Naive thymus-derived CD4-positive, alpha-beta T cell (primary cell): ENCODE measurements around the gene FBXO46. TPM values are rescaled to one million over a fixed set of nuclear protein-coding genes. Genes with fewer than 3 reads are reported as not detected.

Source experiments
- ATAC-seq: fragments of 150-1000 bp; cut with Tn5 transposase; 2 replicates; pipeline ENCODE4 v1.10.0; 2021; ENCODE audit warnings: mild to moderate bottlenecking, moderate library complexity
- CTCF ChIA-PET: fragments of 350-600 bp; sonication (Branson Sonifier 250); formaldehyde crosslinking; loops from one replicate; lab custom pipeline; 2021; ENCODE audit warnings: antibody characterized with exemption; lab: Charles Lee
- POLR2A ChIA-PET: fragments of 350-600 bp; sonication (Branson Sonifier 250); formaldehyde crosslinking; loops from one replicate; lab custom pipeline; 2021; ENCODE audit warnings: antibody characterized with exemption, inconsistent platforms; lab: Charles Lee
- DNase-seq, 9 donors: peaks; one replicate each; pipeline versions ENCODE4 v3.0.0 to v3.0.0-alpha.2; 2020 to 2022; ENCODE audit warnings: mixed read lengths in 1 of 9
- H3K27ac ChIP-seq: one replicate; pipeline ENCODE4 v1.7.0; 2013; ENCODE audit warnings: mild to moderate bottlenecking, low read depth, low read length, moderate library complexity
- H3K27me3 ChIP-seq, 2 donors: one replicate each; pipeline ENCODE4 v1.7.0; 2013; ENCODE audit warnings: low read length in 2 of 2, mild to moderate bottlenecking in 2 of 2, moderate library complexity in 2 of 2; ENCODE audit not compliant: control insufficient read depth in 2 of 2, insufficient read depth in 2 of 2
- H3K36me3 ChIP-seq, 3 experiments: 1 replicate in 2 of 3; 2 replicates in 1 of 3; pipeline ENCODE4 v1.7.0; 2013; ENCODE audit warnings: low read length in 3 of 3, mild to moderate bottlenecking in 3 of 3, moderate library complexity in 1 of 3; ENCODE audit not compliant: insufficient read depth in 3 of 3, control insufficient read depth in 2 of 3
- H3K4me1 ChIP-seq, 2 donors: one replicate each; pipeline ENCODE4 v1.7.0; 2013; ENCODE audit warnings: low read length in 2 of 2, mild to moderate bottlenecking in 2 of 2, moderate library complexity in 1 of 2; ENCODE audit not compliant: control insufficient read depth in 2 of 2, insufficient read depth in 2 of 2
- H3K4me3 ChIP-seq: 2 replicates; pipeline ENCODE4 v1.7.0; 2013; ENCODE audit warnings: mild to moderate bottlenecking, low read length
- H3K9me3 ChIP-seq, 3 experiments: 1 replicate in 2 of 3; 2 replicates in 1 of 3; pipeline ENCODE4 v1.7.0; 2013; ENCODE audit warnings: low read length in 3 of 3; ENCODE audit not compliant: control insufficient read depth in 2 of 3
- H3K27ac Mint-ChIP-seq, 9 donors: one replicate each; pipeline ENCODE4 v1.8.0; 2020 to 2022; ENCODE audit warnings: mixed read lengths in 9 of 9, mild to moderate bottlenecking in 8 of 9, moderate library complexity in 5 of 9, inconsistent platforms in 2 of 9
- H3K27me3 Mint-ChIP-seq, 5 donors: one replicate each; pipeline ENCODE4 v1.8.0; 2021 to 2022; ENCODE audit warnings: mixed read lengths in 5 of 5, mild to moderate bottlenecking in 1 of 5
- H3K36me3 Mint-ChIP-seq, 5 donors: one replicate each; pipeline ENCODE4 v1.8.0; 2020 to 2022; ENCODE audit warnings: mixed read lengths in 5 of 5, mild to moderate bottlenecking in 3 of 5, inconsistent platforms in 1 of 5
- H3K4me1 Mint-ChIP-seq, 7 donors: one replicate each; pipeline ENCODE4 v1.8.0; 2020 to 2022; ENCODE audit warnings: mixed read lengths in 7 of 7, mild to moderate bottlenecking in 3 of 7, inconsistent platforms in 1 of 7
- H3K4me3 Mint-ChIP-seq, 10 donors: one replicate each; pipeline ENCODE4 v1.8.0; 2020 to 2022; ENCODE audit warnings: mild to moderate bottlenecking in 10 of 10, mixed read lengths in 10 of 10, moderate library complexity in 6 of 10, inconsistent platforms in 2 of 10
- H3K9me3 Mint-ChIP-seq, 11 donors: one replicate each; pipeline ENCODE4 v1.8.0; 2020 to 2022; ENCODE audit warnings: mixed read lengths in 11 of 11, mild to moderate bottlenecking in 4 of 11, inconsistent platforms in 1 of 11, moderate library complexity in 1 of 11
- intact Hi-C, 2 donors: fragments of 100-400 bp; cut with micrococcal nuclease; formaldehyde crosslinking; loops; one replicate each; pipeline ENCODE4 v1.15.1; 2023
- polyA plus RNA-seq, 2 donors: library from polyadenylated mRNA; unstranded; fragments of 300-500 nt; fragmentation: Illumina TruSeq; gene quantifications; one replicate each; pipeline ENCODE4 v1.2.3, GENCODE V29; 2021
- total RNA-seq, 6 experiments: library from RNA in 5 of 6; stranded (reverse) in 5 of 6; gene quantifications; 1 replicate in 5 of 6; 2 replicates in 1 of 6; pipeline ENCODE4 v1.2.3 and lab custom pipeline; 2021 to 2026

The FBXO46 gene
- 10 to 100 TPM; 21.2 to 52.9 (median 36.6) TPM for total RNA-seq
- polyA plus RNA-seq, result 10 to 100 TPM; 11.1 to 17.5 TPM
- 24.6 reads per million, percentile 55 among the genes with 10 or more reads in this experiment for total RNA-seq (lab: John Stamatoyannopoulos, UW)

GRCh38 chr19:45730368-45731288 lies at the start of gene FBXO46:
Gene FBXO46, minus strand, starts transcription at chr19:45730896. Its CDS starts 17,401 bp downstream, at chr19:45713495.
- DNase-seq, result peak; percentile 74 to 94 (median 90)
- Mint-ChIP-seq H3K27ac (peak within 1 kb of the TSS; percentile 60 to 93 (median 91)), H3K36me3 (peaks cover 0 to 7% (median 3%) of the 10 kb centered on the region in 5 donors), H3K27me3 (peaks cover 0 to under 1% (median 0%) of the 10 kb centered on the region in 5 donors), H3K4me3 (peak within 1 kb of the TSS; percentile 85 to 98 (median 92)), H3K4me1 (peaks cover 27 to 41% (median 33%) of the 10 kb centered on the region in 7 donors), H3K9me3 (no peaks in the 10 kb centered on the region)
- intact Hi-C loops, result loop anchor here (1.0 to 5.0 kb wide), 12 partner anchors 13 to 323 kb away; partner anchors contain the start of genes IRF2BP1 (in 2 of the 2), QPCTL (in 2 of the 2), SYMPK (in 2 of the 2) and DMWD (in 1 of the 2)
- ChIA-PET POLR2A (interaction anchor here (1.0 to 3.2 kb wide), 9 partner anchors 10 to 171 kb away, joined by 3 to 29 read pairs (median 3); partner anchors contain the start of genes MYPOP, QPCTL, SIX5 and SNRPD2), CTCF (interaction anchor here (0.6 to 1.1 kb wide), 4 partner anchors 14 to 691 kb away, joined by 3 read pairs; partner anchors contain the start of gene QPCTL)
- Histone ChIP-seq H3K9me3 (no peaks in the 10 kb centered on the region), H3K27ac (peak within 1 kb of the TSS; percentile 92), H3K4me3 (peak within 1 kb of the TSS; percentile 96), H3K27me3 (no peaks in the 10 kb centered on the region), H3K36me3 (peaks cover 0 to 5% (median 0%) of the 10 kb centered on the region in 3 experiments), H3K4me1 (peaks cover 6 to 14% of the 10 kb centered on the region in 2 donors)
- peak; percentile 99 for ATAC-seq

GRCh38 chr19:45780146-45780447 lies 49.4 kb upstream of the FBXO46 start:
- peak overlapping the region in 3 of 10 donors; percentile 69 to 83 (median 79) for H3K4me3 Mint-ChIP-seq
- ATAC-seq, result no peak
- peaks cover 13 to 28% (median 18%) of the 10 kb centered on the region in 7 donors for H3K4me1 Mint-ChIP-seq
- Histone ChIP-seq H3K27me3 (peaks cover 0 to 18% of the 10 kb centered on the region in 2 donors), H3K36me3 (peaks cover 0 to 15% (median 0%) of the 10 kb centered on the region in 3 experiments), H3K4me3 (no peak overlapping the region), H3K27ac (no peak overlapping the region), H3K9me3 (no peaks in the 10 kb centered on the region), H3K4me1 (peaks cover 7 to 17% of the 10 kb centered on the region in 2 donors)
- H3K9me3 Mint-ChIP-seq, result no peaks in the 10 kb centered on the region
- intact Hi-C loops, result no loop called here
- CTCF ChIA-PET, result no interaction called here
- peaks cover 15 to 39% (median 36%) of the 10 kb centered on the region in 5 donors for H3K27me3 Mint-ChIP-seq
- H3K27ac Mint-ChIP-seq, result no peak overlapping the region
- DNase-seq, result no peak
- POLR2A ChIA-PET, result no interaction called here
- peaks cover 0 to 15% (median 12%) of the 10 kb centered on the region in 5 donors for H3K36me3 Mint-ChIP-seq

- Mint-ChIP-seq H3K27me3 (peaks cover 15 to 39% (median 36%) of the 10 kb centered on the region in 5 donors), H3K9me3 (no peaks in the 10 kb centered on the region), H3K4me3 (peak overlapping the region; percentile 69 to 95 (median 81)), H3K27ac (peak overlapping the region in 1 of 9 donors; percentile 69), H3K36me3 (peaks cover 0 to 15% (median 12%) of the 10 kb centered on the region in 5 donors), H3K4me1 (peaks cover 13 to 28% (median 18%) of the 10 kb centered on the region in 7 donors)
- CTCF ChIA-PET, result interaction anchor here (0.6 to 1.2 kb wide), 5 partner anchors 8 to 399 kb away, joined by 3 to 19 read pairs (median 3); partner anchors contain the start of gene SIX5
- no peaks in the 10 kb centered on the region for H3K9me3 ChIP-seq
- POLR2A ChIA-PET, result interaction anchor here (0.7 to 1.5 kb wide), 3 partner anchors 9 to 11 kb away, joined by 3 to 4 read pairs (median 4); partner anchors contain the start of gene SIX5
- intact Hi-C loops, result loop anchor here (1.0 to 2.0 kb wide), 4 partner anchors 9 to 98 kb away; partner anchors contain the start of gene DMWD (in 2 of the 2)
- peaks cover 7 to 17% of the 10 kb centered on the region in 2 donors for H3K4me1 ChIP-seq
- peaks cover 0 to 18% of the 10 kb centered on the region in 2 donors for H3K27me3 ChIP-seq
- DNase-seq, result peak; percentile 41 to 94 (median 59)
- no peak overlapping the region for H3K27ac ChIP-seq
- ATAC-seq, result peak; percentile 95
- H3K36me3 ChIP-seq, result peaks cover 0 to 15% (median 0%) of the 10 kb centered on the region in 3 experiments
- H3K4me3 ChIP-seq, result peak overlapping the region; percentile 59
Measured at GRCh38 chr19:45779231-45780145, 48.8 kb upstream of the FBXO46 start.

- Histone ChIP-seq H3K9me3 (no peaks in the 10 kb centered on the region), H3K36me3 (peaks cover 0 to 15% (median 0%) of the 10 kb centered on the region in 3 experiments), H3K4me3 (no peak overlapping the region), H3K4me1 (peaks cover 7 to 17% of the 10 kb centered on the region in 2 donors), H3K27ac (no peak overlapping the region), H3K27me3 (peaks cover 0 to 18% of the 10 kb centered on the region in 2 donors)
- Mint-ChIP-seq H3K27ac (no peak overlapping the region), H3K36me3 (peaks cover 0 to 12% (median 10%) of the 10 kb centered on the region in 5 donors), H3K4me3 (peak overlapping the region in 5 of 10 donors; percentile 17 to 83 (median 41)), H3K4me1 (peaks cover 13 to 23% (median 18%) of the 10 kb centered on the region in 7 donors), H3K9me3 (no peaks in the 10 kb centered on the region), H3K27me3 (peaks cover 15 to 35% (median 30%) of the 10 kb centered on the region in 5 donors)
- intact Hi-C loops, result loop anchor here in 1 of 2 donors (2.0 kb wide), 1 partner anchor 39 kb away; no protein-coding TSS in a partner anchor
- DNase-seq (no peak), ATAC-seq (no peak)
- ChIA-PET POLR2A (interaction anchor here (1.5 kb wide), 1 partner anchor 9 kb away, joined by 4 read pairs; the partner anchor contains the start of gene SIX5), CTCF (no interaction called here)
Measured at GRCh38 chr19:45778010-45778661, 47.4 kb upstream of the FBXO46 start.

- H3K27me3 ChIP-seq, result peaks cover 0 to 18% of the 10 kb centered on the region in 2 donors
- intact Hi-C loops, result no loop called here
- Mint-ChIP-seq H3K27ac (no peak overlapping the region), H3K27me3 (peaks cover 15 to 35% (median 30%) of the 10 kb centered on the region in 5 donors), H3K4me3 (peak overlapping the region in 1 of 10 donors; percentile 40), H3K36me3 (peaks cover 0 to 12% (median 10%) of the 10 kb centered on the region in 5 donors), H3K4me1 (peaks cover 13 to 23% (median 18%) of the 10 kb centered on the region in 7 donors), H3K9me3 (no peaks in the 10 kb centered on the region)
- ChIA-PET CTCF (no interaction called here), POLR2A (no interaction called here)
- no peak for DNase-seq
- no peak for ATAC-seq
- H3K27ac ChIP-seq, result no peak overlapping the region
- no peak overlapping the region for H3K4me3 ChIP-seq
- peaks cover 0 to 15% (median 0%) of the 10 kb centered on the region in 3 experiments for H3K36me3 ChIP-seq
- H3K4me1 ChIP-seq, result peaks cover 7 to 17% of the 10 kb centered on the region in 2 donors
- H3K9me3 ChIP-seq, result no peaks in the 10 kb centered on the region
Measured at GRCh38 chr19:45777395-45777961, 46.8 kb upstream of the FBXO46 start.
